ENCODE results near the gene DOC2A. TPM values are rescaled to one million over a fixed set of nuclear protein-coding genes. Genes with fewer than 3 reads are reported as not detected.
A peak's percentile ranks its signal among the peaks of the same experiment; 100 is the strongest.
"Not testable (repeated sequence)": the region's sequence is repeated elsewhere in the genome, so short reads cannot be mapped to it uniquely, and the experiment has no call there.

The DOC2A gene
- total RNA-seq, 2 experiments from 2014 or later, result 0.14 TPM

DNA sequence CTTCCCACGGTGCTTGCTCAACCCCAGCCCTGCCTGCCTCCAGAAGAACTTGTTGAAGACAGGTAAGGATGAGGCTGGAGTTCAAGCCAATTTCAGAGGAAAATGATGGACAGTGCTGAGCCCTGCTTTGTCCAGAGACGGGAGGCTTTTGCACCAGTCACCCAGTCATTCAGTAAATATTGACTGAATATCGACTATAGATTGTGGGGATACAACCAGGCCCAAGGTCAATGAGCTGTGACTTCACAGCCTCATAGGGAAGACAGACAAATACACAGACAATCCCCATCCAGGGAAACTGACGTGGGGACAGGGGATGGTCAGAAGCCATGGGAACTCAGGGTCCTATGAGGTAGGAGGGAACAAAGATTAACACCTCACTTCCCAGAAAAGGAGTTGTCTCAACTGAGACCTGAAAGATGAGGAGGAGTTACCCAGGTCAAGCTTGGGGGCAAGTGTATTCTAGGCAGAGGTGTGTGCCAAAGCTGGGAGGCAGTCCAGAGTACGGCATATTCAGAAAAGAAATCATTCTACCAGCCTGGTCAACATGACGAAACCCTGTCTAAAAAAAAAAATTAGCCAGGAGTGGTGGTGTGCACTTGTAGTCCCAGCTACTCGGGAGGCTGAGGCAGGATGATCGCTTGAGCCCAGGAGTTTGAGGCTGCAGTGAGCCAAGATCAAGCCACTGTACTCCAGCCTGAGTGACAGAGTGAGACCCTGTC, 5.9 kb upstream of the DOC2A start:
- ChIA-PET CTCF (interaction anchor here (1.1 kb wide), 1 partner anchor 15 kb away, joined by 5 read pairs; no protein-coding TSS in a partner anchor), POLR2A (no interaction called here)
- Histone ChIP-seq H3K4me1 (ENCODE audit: insufficient read depth, low read length) (peaks cover 15% of the 10 kb centered on the region), H3K9me3 (ENCODE audit: control insufficient read depth in 1 of 2, insufficient read depth in 1 of 2, low read length in 2 of 2) (peaks cover 0 to 6% of the 10 kb centered on the region in 2 experiments), H3K36me3 (ENCODE audit: insufficient read depth, low read length) (no peaks in the 10 kb centered on the region), H3K27me3 (ENCODE audit: control insufficient read depth in 1 of 2, insufficient read depth in 2 of 2, low read length in 2 of 2) (peaks cover 5 to 6% of the 10 kb centered on the region in 2 experiments), H3K4me3 (ENCODE audit: low read length) (no peak overlapping the region), H3K27ac (ENCODE audit: low read depth in 1 of 2, low read length in 2 of 2) (no peak overlapping the region)
- Mint-ChIP-seq H3K4me1 (ENCODE audit: low read depth) (peaks cover 16% of the 10 kb centered on the region), H3K4me3 (no peak overlapping the region), H3K36me3 (ENCODE audit: low read depth) (no peaks in the 10 kb centered on the region), H3K27me3 (peaks cover 10% of the 10 kb centered on the region), H3K27ac (no peak overlapping the region), H3K9me3 (no peaks in the 10 kb centered on the region)
- DNase-seq (no peak), ATAC-seq (ENCODE audit: poor library complexity) (no peak)
- TF ChIP-seq, protein P1, sequence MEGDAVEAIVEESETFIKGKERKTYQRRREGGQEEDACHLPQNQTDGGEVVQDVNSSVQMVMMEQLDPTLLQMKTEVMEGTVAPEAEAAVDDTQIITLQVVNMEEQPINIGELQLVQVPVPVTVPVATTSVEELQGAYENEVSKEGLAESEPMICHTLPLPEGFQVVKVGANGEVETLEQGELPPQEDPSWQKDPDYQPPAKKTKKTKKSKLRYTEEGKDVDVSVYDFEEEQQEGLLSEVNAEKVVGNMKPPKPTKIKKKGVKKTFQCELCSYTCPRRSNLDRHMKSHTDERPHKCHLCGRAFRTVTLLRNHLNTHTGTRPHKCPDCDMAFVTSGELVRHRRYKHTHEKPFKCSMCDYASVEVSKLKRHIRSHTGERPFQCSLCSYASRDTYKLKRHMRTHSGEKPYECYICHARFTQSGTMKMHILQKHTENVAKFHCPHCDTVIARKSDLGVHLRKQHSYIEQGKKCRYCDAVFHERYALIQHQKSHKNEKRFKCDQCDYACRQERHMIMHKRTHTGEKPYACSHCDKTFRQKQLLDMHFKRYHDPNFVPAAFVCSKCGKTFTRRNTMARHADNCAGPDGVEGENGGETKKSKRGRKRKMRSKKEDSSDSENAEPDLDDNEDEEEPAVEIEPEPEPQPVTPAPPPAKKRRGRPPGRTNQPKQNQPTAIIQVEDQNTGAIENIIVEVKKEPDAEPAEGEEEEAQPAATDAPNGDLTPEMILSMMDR (IDR thresholded peaks at IDR 0.05), result no peak
- intact Hi-C loops (cut with DNase I, micrococcal nuclease), result no loop called here

DNA sequence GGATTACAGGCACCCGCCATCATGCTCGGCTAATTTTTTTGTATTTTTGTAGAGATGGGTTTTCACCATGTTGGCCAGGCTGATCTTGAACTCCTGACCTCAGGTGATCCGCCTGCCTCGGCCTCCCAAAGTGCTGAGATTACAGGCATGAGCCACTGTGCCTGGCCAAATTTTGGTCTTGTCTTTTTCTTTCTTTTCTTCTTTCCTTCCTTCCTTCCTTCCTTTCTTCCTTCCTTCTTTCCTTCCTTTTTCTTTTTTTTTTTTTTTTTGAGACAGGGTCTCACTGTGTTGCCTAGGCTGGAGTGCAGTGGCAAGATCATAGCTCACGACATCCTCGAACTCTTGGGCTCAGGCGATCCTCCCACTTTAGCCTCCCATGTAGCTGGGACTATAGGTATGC, 4.6 kb upstream of the DOC2A start:
- H3K36me3 ChIP-seq (ENCODE audit: insufficient read depth, low read length); ATAC-seq (ENCODE audit: poor library complexity); H3K4me3 Mint-ChIP-seq; DNase-seq; H3K27ac ChIP-seq (ENCODE audit: low read depth in 1 of 2, low read length in 2 of 2); H3K36me3 Mint-ChIP-seq (ENCODE audit: low read depth); H3K27ac Mint-ChIP-seq; intact Hi-C loops (cut with DNase I, micrococcal nuclease); H3K9me3 Mint-ChIP-seq; H3K9me3 ChIP-seq (ENCODE audit: control insufficient read depth in 1 of 2, insufficient read depth in 1 of 2, low read length in 2 of 2); H3K4me3 ChIP-seq (ENCODE audit: low read length); H3K4me1 Mint-ChIP-seq (ENCODE audit: low read depth); POLR2A ChIA-PET: not testable (repeated sequence)
- CTCF ChIA-PET, result interaction anchor here (1.1 kb wide), 1 partner anchor 10 kb away, joined by 3 read pairs; no protein-coding TSS in a partner anchor
- Histone ChIP-seq H3K4me1 (ENCODE audit: insufficient read depth, low read length) (peaks cover 11% of the 10 kb centered on the region), H3K27me3 (ENCODE audit: control insufficient read depth in 1 of 2, insufficient read depth in 2 of 2, low read length in 2 of 2) (peaks cover 10 to 12% of the 10 kb centered on the region in 2 experiments)
- H3K27me3 Mint-ChIP-seq, result peaks cover 13% of the 10 kb centered on the region

GRCh38 chr16:30012598-30012997, 1.8 kb upstream of the DOC2A start:
- intact Hi-C loops (cut with DNase I, micrococcal nuclease); H3K36me3 Mint-ChIP-seq (ENCODE audit: low read depth); H3K4me3 ChIP-seq (ENCODE audit: low read length); H3K9me3 Mint-ChIP-seq; H3K27ac Mint-ChIP-seq; POLR2A ChIA-PET; H3K36me3 ChIP-seq (ENCODE audit: insufficient read depth, low read length); DNase-seq; ATAC-seq (ENCODE audit: poor library complexity); H3K27ac ChIP-seq (ENCODE audit: low read depth in 1 of 2, low read length in 2 of 2): not testable (repeated sequence)
- H3K9me3 ChIP-seq (ENCODE audit: control insufficient read depth in 1 of 2, insufficient read depth in 1 of 2, low read length in 2 of 2), result peaks cover 0 to 17% of the 10 kb centered on the region in 2 experiments
- H3K4me3 Mint-ChIP-seq, result peak overlapping the region; percentile 58
- peaks cover 11% of the 10 kb centered on the region for H3K4me1 Mint-ChIP-seq (ENCODE audit: low read depth)
- peaks cover 26% of the 10 kb centered on the region for H3K27me3 Mint-ChIP-seq
- H3K27me3 ChIP-seq (ENCODE audit: control insufficient read depth in 1 of 2, insufficient read depth in 2 of 2, low read length in 2 of 2), result peaks cover 17 to 20% of the 10 kb centered on the region in 2 experiments
- peaks cover 19% of the 10 kb centered on the region for H3K4me1 ChIP-seq (ENCODE audit: insufficient read depth, low read length)
- CTCF ChIA-PET, result interaction anchor here (1.4 kb wide), 1 partner anchor 205 kb away, joined by 3 read pairs; no protein-coding TSS in a partner anchor

GRCh38 chr16:30011714-30012504, 1.1 kb upstream of the DOC2A start:
- Mint-ChIP-seq H3K4me1 (ENCODE audit: low read depth) (peaks cover 11% of the 10 kb centered on the region), H3K27me3 (peaks cover 26% of the 10 kb centered on the region), H3K27ac (no peak overlapping the region), H3K36me3 (ENCODE audit: low read depth) (no peaks in the 10 kb centered on the region), H3K4me3 (peak overlapping the region; percentile 89), H3K9me3 (no peaks in the 10 kb centered on the region)
- TF ChIP-seq, protein P1 (IDR thresholded peaks at IDR 0.05), result no peak
- ATAC-seq (ENCODE audit: poor library complexity) (no peak), DNase-seq (no peak)
- H3K9me3 ChIP-seq (ENCODE audit: control insufficient read depth in 1 of 2, insufficient read depth in 1 of 2, low read length in 2 of 2), result peaks cover 0 to 17% of the 10 kb centered on the region in 2 experiments
- no peaks in the 10 kb centered on the region for H3K36me3 ChIP-seq (ENCODE audit: insufficient read depth, low read length)
- intact Hi-C loops (cut with DNase I, micrococcal nuclease), result no loop called here
- H3K4me1 ChIP-seq (ENCODE audit: insufficient read depth, low read length), result peaks cover 19% of the 10 kb centered on the region
- ChIA-PET CTCF (no interaction called here), POLR2A (no interaction called here)
- peaks cover 19 to 20% of the 10 kb centered on the region in 2 experiments for H3K27me3 ChIP-seq (ENCODE audit: control insufficient read depth in 1 of 2, insufficient read depth in 2 of 2, low read length in 2 of 2)
- H3K4me3 ChIP-seq (ENCODE audit: low read length), result peak overlapping the region; percentile 12
- no peak overlapping the region for H3K27ac ChIP-seq (ENCODE audit: low read depth in 1 of 2, low read length in 2 of 2)

Measured in CD4-positive, alpha-beta T cell (primary cell).